Right kidney (tissue), 1 donor: ENCODE results near the gene NOM1.

Experiments used
- DNase-seq: peaks from one replicate; pipeline ENCODE4 v3.0.0-alpha.2; 2016

Gene NOM1

DNA sequence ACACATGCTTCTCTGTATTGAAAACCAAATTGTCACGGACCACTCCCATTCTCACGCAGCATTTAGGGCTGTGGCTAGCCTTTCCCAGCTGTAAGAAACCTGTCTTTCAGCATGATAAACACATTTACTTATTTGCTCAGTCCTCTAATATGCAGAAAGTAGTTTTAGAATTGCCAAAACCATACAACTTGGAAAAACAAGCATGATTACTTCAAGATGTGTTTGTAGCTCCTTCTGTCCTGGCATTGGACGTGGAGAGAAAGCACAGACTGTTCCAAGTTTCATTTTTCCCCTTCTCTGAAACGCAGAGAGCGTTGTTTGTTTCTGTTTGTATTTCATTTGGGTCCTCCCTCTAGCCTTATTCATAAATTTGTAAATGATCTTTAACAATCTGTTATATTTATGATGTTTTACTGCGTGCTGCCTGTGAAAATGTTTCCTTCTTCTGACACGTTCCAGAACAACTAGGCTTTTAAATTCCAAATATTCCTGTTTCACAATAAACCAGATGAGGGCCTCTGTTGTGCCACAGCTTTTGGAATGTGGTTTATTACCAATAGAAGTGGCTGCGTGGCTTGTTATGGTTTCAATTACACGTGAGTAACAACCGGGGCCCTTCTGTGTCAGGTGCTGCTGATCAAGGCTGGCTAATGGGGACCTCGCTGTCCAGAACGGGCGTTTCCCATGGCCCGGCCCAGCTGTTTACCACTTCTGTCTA is 34.8 kb downstream of the NOM1 start:
- no peak for DNase-seq

DNA sequence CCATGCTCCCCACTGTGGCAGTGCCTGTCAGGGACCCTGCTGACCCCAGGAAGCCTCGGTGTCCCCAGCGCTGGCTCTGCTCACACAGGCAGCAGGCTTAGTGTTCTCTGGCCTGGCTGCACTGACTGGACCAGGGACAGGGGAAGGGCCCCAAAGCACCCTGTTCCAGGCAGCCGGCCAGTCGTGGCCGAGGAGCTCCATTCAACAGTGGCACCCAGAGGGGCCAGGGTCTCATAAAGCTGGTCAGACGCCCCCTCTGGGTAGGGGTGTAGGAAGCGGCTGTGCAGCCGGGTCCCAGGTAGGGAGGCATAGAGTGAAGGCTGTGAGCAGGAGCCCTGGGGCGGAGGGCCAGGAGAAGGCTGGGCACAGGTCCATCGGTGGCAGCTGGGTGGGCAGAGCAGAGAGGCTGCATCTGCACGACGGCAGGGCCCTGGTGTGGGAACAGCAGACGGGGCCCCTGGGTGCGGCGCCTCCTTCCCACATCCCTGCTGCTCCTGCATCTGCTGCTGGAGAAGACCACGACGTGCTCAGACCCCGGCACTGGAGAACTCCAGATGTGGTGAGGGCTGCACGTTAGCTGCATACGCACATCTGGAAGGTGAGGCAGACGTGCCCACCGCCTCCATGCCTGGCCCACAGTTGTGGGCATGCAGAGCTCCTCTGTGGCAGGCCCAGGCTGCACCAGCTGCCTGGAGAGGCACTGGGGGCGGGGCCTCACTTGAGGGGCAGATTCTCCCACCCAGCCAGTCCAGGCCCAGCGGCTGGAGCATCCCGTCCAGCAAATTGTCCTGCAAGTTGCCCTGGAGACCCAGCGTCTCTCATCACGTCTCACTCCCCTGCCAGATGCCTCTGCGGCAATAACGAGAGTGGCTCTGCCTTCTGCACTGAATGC is 35.8 kb downstream of the NOM1 start:
- no peak for DNase-seq

DNA sequence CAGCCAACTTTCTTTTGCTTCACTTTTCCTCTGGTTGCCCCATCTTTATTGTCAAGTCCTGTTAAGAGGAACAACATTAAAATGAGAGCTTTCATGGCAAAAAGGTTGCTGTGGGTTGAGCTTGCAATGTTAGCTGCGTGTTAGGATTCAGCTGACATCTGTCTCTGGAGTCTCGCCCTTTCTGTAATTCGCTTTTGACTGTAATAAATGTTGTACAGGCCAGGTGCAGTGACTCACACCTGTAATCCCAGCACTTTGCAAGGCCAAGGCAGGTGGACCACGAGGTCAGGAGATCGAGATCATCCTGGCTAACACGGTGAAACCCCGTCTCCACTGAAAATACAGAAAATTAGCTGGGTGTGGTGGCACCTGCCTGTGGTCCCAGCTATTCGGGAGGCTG is 36.9 kb downstream of the NOM1 start:
- DNase-seq = no peak

DNA sequence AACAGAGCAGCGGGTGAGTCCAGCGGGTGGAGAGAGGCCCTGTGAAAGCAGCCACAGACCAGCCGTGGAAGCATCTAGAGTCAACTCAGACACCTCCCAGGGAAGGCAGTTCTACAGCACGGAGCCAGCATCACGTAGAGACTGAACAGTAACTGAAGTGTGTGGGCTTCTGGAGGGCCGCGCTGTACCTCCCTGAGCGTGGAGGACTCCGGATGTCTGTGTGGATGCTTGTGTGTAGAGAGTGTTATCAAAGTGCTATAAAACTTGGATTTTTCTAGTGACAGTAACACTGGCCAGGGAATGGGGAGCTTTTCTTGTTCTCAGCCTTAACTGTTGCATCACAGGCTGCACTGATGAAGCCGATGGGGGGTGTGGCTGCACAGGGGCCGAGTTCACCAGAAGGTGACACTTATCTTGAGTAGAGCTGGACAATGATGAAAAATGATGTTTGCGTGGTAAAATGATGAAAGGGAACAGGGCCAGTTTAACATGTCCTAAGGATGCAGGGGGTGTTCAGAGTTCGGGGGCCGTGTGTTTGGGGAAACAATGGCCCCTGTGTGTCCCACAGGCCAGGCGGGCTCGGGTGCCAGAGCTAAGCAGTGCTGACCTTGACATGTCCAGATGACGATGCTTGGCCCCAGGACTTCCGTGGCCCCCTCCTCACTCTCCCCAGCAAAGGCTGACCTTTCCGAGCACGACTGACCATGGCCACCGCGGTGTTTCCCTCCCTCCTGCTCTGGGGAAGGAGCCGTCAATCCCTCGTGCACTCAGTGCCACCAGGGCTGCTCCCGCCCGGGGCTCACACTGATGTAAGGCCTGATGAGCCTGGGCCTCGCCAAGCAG is 39.1 kb downstream of the NOM1 start:
- DNase-seq = no peak

DNA sequence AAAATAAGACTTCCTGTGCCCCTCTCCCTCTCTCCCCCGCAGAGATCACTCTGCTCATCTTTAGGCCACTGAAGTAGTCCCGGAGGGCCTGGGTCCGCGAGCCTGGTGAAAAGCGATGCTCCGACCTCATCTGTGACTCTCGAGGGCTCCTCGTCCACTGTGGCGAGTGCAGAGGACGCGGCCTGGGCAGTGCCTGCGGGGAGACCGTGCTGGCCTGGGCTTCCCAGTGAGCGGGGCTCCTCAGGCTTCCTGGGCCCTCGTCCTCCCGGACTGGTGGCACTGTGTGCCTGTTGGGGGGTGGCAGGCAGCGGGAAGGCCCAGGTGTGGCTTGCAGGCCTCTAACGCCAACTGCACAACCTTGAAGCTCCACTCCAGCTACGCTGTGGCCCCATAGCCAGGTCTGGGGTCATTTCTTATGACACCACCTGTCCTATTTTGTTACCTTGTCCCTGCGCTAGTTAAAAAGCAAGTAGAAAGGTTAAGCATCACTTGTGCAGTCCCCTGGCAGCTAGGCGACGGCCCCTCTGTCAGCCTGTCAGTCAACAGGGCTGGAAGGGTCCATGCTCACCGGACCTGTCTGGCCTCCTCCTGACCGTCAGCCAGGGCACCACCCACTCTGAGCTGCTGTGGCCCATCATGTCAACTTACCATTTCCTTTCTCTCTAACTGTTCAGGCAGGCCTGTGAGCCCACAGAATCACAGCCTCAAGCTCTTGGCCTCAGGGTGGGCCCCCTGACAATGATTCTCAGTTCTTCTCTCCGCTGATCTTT is 40.4 kb downstream of the NOM1 start:
- no peak for DNase-seq

DNA sequence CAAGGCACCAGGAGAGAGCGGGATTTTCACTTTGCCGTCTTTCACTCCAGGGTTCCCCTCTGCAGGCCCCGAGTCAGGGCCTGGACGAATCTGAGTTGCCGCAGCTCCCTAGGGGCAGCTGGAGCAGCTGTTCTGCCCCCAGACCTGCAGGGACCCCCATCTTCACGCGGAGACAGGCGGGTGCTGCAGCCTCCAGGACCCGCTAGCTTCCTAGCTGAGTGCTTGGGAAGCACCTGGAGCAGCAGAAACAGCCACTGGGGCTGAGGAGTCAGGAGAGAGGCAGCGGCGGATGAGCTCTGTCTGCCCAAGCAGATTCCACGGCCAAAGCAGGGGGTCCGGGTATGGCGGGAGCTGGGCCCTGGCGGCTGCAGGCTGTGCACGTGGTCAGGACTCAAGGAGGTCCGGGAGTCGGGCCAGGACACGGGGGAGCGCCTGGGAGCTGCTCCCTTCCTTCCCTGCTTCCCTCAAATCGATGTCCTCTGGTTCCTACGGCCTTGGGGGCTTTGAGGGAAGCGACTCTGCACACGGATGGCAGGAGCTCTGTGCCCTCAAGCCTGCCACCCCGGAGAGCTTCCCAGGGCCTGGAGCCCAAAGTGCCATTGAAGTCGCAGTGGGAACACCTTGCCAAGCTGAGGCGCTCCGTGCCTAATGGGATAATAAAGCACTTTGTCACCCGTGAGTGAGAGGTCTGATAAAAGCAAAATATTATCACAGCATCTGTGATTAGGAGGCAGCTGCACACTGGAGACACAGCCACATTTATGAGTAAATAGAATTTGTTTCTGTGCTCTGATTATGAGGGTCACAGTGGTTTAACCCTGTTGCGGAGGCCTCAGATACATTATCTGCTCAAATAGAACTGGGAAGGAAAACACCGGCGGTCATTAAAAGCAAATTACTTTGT is 43.8 kb downstream of the NOM1 start:
- DNase-seq = no peak

DNA sequence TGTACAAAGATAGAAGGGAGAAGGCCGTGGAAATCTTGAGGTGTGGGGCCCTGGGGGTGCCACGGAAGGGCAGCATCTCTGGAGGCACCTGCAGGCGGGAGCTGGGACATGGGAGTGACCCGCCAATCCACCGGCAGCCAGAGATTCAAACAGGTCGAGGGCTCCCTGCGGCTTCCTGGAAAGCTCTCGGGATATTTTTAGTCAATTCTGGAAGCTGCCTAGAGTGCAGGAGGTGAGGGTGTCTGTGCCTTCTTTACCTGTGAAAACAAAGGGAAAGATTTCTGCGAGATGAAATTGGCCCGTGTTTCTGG is 44.4 kb downstream of the NOM1 start:
- no peak for DNase-seq

DNA sequence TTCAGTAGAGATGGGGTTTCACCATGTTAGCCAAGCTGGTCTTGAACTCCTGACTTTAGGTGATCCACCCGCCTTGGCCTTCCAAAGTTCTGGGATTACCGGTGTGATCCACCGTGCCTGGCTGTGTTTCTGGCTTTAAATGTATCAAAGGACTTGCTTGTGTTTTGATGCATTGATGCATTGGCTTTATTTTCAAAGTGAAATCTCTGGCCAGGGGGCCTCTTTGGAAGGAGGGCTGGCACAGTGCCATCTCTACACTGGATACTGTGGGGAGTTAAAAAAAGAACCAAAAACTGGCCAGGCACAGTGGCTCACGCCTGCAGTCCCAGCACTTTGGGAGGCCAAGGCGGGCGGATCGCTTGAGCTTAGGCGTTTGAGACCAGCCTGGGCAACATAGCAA is 44.9 kb downstream of the NOM1 start:
- no peak for DNase-seq

DNA sequence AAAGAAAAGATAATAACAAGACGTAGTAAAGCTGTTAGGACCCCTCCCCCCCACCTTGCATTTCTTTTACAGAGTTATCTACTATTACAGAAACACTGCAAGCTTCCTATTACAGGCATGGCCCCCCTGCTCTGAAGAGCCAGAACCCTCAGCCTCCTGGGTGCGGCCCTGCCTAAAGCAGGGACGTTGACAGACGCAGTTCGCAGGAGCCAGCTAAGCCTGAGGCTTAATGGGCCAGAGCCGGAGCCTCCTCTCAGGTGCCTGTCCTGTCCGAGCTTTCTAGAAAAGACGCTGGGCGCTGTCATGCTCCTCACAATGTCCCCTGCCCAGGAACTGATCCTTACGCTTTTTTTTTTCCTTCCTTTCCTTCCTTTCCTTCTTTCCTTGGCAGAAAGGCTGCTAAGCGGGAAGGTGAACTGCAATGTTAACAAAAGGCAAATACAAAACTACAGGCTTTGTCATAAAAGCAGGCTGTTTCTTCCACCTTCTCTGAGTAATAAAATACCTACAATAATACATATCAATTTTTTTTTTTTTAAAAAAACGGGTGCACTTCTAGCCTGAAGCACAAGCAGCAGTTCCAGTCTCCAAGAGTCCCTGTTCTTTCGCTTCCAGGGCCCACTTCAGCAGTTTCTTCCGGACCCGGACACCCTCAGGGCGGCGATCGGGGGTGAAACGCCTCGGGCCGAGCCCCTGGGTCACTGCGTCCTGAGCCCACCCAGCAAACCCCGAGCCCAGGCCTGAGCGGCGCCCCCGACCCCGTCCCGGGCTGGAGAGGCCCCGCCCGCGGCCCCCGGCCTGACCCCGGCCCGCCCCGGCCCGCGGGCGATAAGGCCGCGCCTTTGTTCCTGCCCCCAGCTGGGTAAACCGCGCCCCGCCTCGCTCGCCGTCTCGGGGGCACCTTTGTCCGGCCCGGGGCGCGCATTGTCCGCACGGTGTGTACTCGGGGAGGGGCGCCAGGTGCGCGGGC is 49.8 kb downstream of the NOM1 start:
- DNase-seq = peak; percentile 33

DNA sequence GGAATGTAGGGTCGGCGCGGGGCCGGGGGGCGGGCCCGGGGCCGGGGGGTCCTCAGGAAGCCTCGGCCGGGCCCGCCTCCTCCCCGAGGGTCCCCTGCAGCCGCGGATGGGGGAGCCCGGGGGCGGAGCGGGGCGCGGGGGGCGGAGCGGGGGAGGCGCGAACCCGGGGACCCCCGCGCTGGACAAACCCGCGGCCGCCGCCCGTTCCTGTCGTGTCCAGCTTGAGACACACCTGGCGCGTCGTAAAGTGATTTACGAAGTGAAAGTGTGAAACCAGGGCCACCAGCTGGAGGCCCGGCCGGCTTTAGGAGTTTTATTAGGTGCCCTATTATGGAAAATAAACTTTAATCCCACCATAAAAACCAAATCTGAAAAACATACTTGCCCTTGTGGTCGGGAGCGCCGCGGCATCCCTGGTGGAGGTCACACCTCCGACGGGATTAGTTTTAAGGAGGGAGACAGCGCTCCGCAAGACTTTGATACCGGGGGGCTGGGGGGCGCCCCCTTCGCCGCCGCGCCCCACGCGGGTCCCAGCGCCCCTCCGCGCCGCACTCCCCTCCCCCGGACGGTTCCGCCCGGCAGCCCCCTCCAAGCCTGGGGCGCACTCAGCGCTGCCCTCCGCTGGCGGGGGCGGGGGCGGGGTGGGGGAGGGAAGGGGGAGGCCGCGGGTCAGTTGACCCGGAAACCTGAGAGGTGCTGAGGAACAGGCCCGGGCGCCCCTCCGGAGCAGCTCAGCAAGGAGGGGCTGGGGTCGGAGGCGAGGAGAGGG is 50.6 kb downstream of the NOM1 start:
- DNase-seq = peak; percentile 30

DNA sequence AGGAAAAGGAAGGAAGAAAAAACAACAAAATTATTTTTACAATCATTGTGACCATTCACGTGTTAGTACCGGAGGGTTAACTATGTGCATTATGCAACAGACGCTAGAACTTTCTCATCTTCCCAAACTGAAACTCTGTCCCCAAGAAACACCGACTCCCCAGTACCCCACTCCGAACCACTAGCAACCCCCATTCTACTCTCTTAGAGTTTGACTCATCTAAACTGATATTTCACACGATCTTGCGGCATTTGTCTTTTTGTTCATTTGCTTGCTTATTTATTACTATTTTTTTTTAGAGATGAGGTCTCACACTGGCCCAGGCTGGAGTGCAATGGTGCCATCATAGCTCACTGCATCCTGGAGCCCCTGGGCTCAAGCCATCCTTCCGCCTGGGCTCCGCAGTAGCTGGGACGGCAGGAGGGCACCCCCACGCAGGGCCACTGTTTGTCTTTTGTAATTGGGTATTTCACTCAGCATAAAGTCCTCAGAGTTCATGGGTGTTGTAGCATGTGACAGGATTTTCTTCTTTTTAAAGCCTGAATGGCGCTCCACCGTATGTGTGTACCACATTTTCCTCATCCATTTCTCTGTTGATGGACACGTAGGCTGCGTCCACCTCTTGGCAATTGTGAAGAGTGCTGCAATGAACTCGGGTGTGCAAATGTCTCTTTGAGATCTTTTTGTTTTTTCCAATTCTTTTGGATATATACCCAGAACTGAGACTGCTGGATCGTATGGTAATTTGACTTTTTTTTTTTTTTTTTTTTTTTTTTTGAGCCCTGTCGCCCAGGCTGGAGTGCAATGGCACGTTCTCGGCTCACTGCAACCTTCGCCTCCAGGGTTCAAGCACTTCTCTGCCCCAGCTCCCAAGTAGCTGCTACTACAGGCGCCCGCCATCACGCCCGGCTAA is 51.5 kb downstream of the NOM1 start:
- DNase-seq = peak; percentile 47

DNA sequence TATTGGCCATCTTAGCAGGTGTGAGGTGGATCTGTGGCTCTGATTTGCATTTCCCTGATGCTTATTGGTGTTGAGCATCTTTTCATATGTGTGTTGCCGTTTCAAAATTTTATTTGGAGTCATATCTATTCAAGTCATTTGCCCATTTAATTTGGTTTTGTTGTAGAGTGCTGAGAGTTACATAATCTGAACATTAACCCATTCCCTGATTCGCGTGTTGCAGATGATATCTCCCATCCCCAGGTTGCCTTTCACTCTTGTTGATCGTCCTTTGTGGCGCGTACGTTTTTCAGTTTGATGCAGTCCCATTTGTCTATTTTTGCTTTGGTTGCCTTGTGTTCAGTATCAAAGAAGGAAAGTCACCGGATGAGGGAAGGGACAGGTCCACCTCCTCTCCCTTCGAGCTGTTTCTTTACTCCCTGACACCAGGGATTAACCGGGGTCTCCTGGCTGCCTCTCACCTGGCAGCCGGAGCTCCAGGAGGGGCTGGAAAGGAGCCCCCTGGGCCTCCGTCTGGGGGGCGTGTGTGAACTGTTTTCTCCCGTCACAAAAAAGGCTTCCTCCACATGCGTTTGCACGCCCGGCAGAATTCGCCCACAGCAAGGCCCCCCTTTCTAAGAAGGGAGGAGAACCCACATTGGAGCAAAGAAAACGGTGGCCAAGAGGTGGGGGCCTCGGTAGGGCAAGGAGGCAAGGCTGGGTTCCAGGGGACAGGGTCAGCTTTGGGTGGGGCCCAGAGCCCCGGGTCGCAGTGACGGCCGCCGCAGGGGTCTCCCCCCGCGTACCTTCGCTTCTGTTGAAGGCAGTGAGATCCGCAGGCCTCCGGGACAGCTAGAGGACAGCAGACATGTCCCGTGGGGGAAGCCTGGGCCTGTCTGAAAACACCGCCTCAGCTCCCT is 52.7 kb downstream of the NOM1 start:
- DNase-seq = peak; percentile 29

DNA sequence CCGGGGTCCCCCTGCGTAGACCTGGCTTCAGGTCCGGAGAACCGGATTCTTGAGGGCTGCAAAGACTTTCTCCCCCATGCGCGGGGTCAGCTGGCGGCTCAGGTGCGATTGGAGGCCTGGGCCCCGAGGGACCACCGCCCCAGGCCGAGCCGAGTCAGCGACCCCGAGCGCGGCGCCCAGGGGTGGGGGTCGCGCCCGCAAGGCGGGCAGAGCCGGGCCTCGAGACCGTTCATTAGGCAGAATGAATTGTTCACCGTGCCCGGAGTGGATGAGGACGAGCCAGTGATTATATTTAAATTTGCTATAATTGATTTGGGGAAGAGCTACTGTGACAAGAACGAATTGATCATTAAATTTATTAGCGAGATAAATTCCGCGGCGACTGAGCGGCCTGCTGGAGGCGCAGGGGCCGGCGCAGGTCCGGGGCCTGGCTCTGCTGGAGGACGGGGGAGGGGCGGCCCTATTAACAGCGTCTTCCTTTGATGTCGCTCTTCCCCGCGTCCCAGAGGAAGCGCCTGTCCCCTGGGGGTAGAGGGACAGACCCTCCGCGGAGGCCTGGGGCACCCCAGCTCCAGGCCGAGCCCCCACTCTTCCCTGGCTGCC is 53.4 kb downstream of the NOM1 start:
- DNase-seq = peak; percentile 62

DNA sequence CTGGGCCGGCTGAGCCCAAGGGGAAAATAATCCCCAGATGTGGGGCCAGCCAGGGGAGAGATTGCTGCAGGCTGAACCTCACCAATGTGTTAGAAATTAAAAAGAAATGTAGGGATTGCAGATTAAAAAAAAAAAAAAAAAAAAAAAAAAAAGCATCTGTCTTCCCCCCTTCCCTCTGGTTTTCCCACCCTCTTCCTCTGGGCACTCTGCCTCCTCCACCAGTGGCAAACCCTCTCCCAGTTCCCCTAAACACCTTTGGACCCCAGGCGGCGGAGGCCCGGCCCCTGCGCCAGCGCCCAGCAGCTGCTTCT is 53.9 kb downstream of the NOM1 start:
- no peak for DNase-seq

DNA sequence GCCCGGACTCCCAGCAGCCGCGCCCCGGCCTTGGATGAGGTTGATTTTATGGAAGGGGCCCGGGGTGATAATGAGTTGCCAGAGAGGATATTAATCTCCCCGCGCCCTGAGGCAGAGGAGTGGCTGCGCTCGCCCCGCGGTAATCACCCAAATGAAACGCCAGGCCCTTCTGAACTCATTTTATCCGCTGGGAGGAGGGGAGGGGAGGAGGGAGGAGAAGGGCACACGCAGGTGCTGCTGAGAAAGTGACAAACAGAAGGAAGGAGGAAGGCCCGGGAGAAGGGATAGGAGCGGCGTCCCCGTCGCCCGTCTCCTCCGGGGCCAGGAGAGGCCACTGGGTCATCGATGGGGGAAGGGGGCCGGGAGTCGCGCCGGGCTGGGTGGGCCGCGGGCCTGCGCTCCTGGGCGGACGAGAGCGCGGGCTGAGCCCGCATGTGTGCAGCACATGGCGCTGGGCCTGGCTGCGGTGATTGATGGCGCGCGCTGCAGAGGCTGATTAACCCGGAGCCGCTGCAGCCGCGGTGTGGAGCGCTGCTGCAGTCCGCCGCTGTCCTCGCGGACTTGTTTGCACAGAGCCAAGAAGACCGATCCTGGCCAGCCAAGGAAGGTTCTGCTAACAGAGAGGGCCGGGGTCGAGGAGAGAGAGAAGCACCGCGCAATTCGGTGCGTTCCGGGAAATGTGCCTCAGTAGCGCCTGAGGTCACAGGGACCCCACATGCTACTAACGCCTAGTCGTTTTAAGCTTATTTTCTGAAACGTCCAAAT is 54.4 kb downstream of the NOM1 start:
- DNase-seq = peak; percentile 71
